ENCODE measurements around the gene E2F1.

GRCh38 chr20:33653900-33654596 lies 32.1 kb downstream of the E2F1 start:
- TF ChIP-seq CTCF (IDR thresholded peaks at IDR 0.05) (no peak), POLR2A (IDR thresholded peaks at IDR 0.05) (no peak), POLR2AphosphoS5 (IDR thresholded peaks at IDR 0.05) (peak in 2 of 4 donors; percentile 18 to 23)
